Measurements from ENCODE around the gene BIRC6.

The BIRC6 gene

GRCh38 chr2:32375228-32375892 lies 18.5 kb downstream of the BIRC6 start:
- in situ Hi-C loops (cut with MboI; ENCODE audit: low sequenced_read_pairs): no loop called here

- in situ Hi-C loops (cut with MboI; ENCODE audit: low sequenced_read_pairs): no loop called here
These were observed 19.9 kb downstream of the BIRC6 start for GRCh38 chr2:32376756-32377155.

- in situ Hi-C loops (cut with MboI; ENCODE audit: low sequenced_read_pairs): no loop called here
These were observed 21.1 kb downstream of the BIRC6 start for GRCh38 chr2:32377928-32378327.

- in situ Hi-C loops (cut with MboI; ENCODE audit: low sequenced_read_pairs): no loop called here
These were observed 22.5 kb downstream of the BIRC6 start for GRCh38 chr2:32379352-32379751.

- in situ Hi-C loops (cut with MboI; ENCODE audit: low sequenced_read_pairs): no loop called here
These were observed 27.0 kb downstream of the BIRC6 start for GRCh38 chr2:32383858-32384257.

GRCh38 chr2:32384529-32384928 lies 27.7 kb downstream of the BIRC6 start:
- in situ Hi-C loops (cut with MboI; ENCODE audit: low sequenced_read_pairs): no loop called here

GRCh38 chr2:32386739-32387138 lies 29.9 kb downstream of the BIRC6 start:
- in situ Hi-C loops (cut with MboI; ENCODE audit: low sequenced_read_pairs): no loop called here

GRCh38 chr2:32399221-32399620 lies 42.4 kb downstream of the BIRC6 start:
- in situ Hi-C loops (cut with MboI; ENCODE audit: low sequenced_read_pairs): no loop called here

- in situ Hi-C loops (cut with MboI; ENCODE audit: low sequenced_read_pairs): no loop called here
These were observed 45.3 kb downstream of the BIRC6 start for GRCh38 chr2:32402091-32402490.

- in situ Hi-C loops (cut with MboI; ENCODE audit: low sequenced_read_pairs): no loop called here
These were observed 47.0 kb downstream of the BIRC6 start for GRCh38 chr2:32403782-32404181.

- in situ Hi-C loops (cut with MboI; ENCODE audit: low sequenced_read_pairs): no loop called here
These were observed 47.9 kb downstream of the BIRC6 start for GRCh38 chr2:32404691-32405090.

GRCh38 chr2:32416519-32416918 lies 59.7 kb downstream of the BIRC6 start:
- in situ Hi-C loops (cut with MboI; ENCODE audit: low sequenced_read_pairs): no loop called here

- in situ Hi-C loops (cut with MboI; ENCODE audit: low sequenced_read_pairs): no loop called here
These were observed 60.8 kb downstream of the BIRC6 start for GRCh38 chr2:32417659-32418058.

- in situ Hi-C loops (cut with MboI; ENCODE audit: low sequenced_read_pairs): no loop called here
These were observed 62.0 kb downstream of the BIRC6 start for GRCh38 chr2:32418778-32419177.

- in situ Hi-C loops (cut with MboI; ENCODE audit: low sequenced_read_pairs): no loop called here
These were observed 65.3 kb downstream of the BIRC6 start for GRCh38 chr2:32422133-32422532.

GRCh38 chr2:32423536-32423935 lies 66.7 kb downstream of the BIRC6 start:
- in situ Hi-C loops (cut with MboI; ENCODE audit: low sequenced_read_pairs): no loop called here

- in situ Hi-C loops (cut with MboI; ENCODE audit: low sequenced_read_pairs): no loop called here
These were observed 67.9 kb downstream of the BIRC6 start for GRCh38 chr2:32424739-32425138.

- in situ Hi-C loops (cut with MboI; ENCODE audit: low sequenced_read_pairs): no loop called here
These were observed 68.9 kb downstream of the BIRC6 start for GRCh38 chr2:32425719-32426141.

- in situ Hi-C loops (cut with MboI; ENCODE audit: low sequenced_read_pairs): no loop called here
These were observed 71.1 kb downstream of the BIRC6 start for GRCh38 chr2:32427672-32428610.

GRCh38 chr2:32430804-32431203 lies 74.0 kb downstream of the BIRC6 start:
- in situ Hi-C loops (cut with MboI; ENCODE audit: low sequenced_read_pairs): no loop called here

- in situ Hi-C loops (cut with MboI; ENCODE audit: low sequenced_read_pairs): no loop called here
These were observed 79.3 kb downstream of the BIRC6 start for GRCh38 chr2:32436150-32436549.

GRCh38 chr2:32442020-32442467 lies 85.2 kb downstream of the BIRC6 start:
- in situ Hi-C loops (cut with MboI; ENCODE audit: low sequenced_read_pairs): no loop called here

Measured in hTERT RPE-1 (cell line).